ENCODE data around the gene GPC5. TPM values are rescaled to one million over a fixed set of nuclear protein-coding genes. Genes with fewer than 3 reads are reported as not detected.

GPC5 gene
- total and polyA plus RNA-seq, 10 donors: 0.04 to 0.83 (median 0.26) TPM; not detected in 3

DNA sequence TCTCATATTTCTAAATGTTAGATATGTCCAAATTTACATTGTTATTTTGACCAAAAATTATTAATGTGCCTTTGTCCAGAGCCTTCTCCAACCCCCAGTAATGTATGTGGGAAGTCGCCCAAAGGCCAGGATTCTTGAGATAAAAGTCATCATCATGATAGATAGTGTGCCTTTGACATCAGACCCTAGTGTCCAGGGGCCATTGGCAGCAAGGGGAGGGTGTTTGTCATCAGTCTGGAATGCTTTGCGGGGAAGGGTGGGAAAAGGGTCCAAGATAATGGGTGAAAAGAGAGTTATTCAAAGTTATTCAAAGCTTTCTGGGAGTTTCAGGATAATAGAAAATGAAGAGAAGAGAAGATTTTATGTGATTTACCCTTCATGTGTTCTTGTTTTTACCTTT lies 918.6 kb downstream of the GPC5 start:
- 69 to 85% (median 80%) methylated on average over 2 of the region's 2 CpGs for whole genome bisulfite sequencing, 5 donors
- Histone ChIP-seq H3K27ac (no peak overlapping the region), H3K9me3 (no peaks in the 10 kb centered on the region), H3K4me3 (no peak overlapping the region), H3K27me3 (replicated peaks in 1 of 7) (no peaks in the 10 kb centered on the region), H3K36me3 (no peaks in the 10 kb centered on the region), H3K4me1 (no peaks in the 10 kb centered on the region)
- DNase-seq: no peak
- TF ChIP-seq, protein P1, sequence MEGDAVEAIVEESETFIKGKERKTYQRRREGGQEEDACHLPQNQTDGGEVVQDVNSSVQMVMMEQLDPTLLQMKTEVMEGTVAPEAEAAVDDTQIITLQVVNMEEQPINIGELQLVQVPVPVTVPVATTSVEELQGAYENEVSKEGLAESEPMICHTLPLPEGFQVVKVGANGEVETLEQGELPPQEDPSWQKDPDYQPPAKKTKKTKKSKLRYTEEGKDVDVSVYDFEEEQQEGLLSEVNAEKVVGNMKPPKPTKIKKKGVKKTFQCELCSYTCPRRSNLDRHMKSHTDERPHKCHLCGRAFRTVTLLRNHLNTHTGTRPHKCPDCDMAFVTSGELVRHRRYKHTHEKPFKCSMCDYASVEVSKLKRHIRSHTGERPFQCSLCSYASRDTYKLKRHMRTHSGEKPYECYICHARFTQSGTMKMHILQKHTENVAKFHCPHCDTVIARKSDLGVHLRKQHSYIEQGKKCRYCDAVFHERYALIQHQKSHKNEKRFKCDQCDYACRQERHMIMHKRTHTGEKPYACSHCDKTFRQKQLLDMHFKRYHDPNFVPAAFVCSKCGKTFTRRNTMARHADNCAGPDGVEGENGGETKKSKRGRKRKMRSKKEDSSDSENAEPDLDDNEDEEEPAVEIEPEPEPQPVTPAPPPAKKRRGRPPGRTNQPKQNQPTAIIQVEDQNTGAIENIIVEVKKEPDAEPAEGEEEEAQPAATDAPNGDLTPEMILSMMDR (IDR thresholded peaks at IDR 0.05 in 8 of 11, conservative IDR thresholded peaks at IDR 0.05 in 3 of 11): no peak
- TF ChIP-seq POLR2A (IDR thresholded peaks at IDR 0.05) (no peak), POLR2AphosphoS5 (IDR thresholded peaks at IDR 0.05) (no peak)
- intact Hi-C loops (cut with DNase I; ENCODE audit: low total_unique reads): no loop called here

- intact Hi-C loops (cut with DNase I; ENCODE audit: low total_unique reads): no loop called here
- 79 to 93% (median 88%) methylated on average over 1 of the region's 1 CpG for WGBS, 5 donors
Observed at GRCh38 chr13:92320323-92320722, 921.9 kb downstream of the GPC5 start.

DNA sequence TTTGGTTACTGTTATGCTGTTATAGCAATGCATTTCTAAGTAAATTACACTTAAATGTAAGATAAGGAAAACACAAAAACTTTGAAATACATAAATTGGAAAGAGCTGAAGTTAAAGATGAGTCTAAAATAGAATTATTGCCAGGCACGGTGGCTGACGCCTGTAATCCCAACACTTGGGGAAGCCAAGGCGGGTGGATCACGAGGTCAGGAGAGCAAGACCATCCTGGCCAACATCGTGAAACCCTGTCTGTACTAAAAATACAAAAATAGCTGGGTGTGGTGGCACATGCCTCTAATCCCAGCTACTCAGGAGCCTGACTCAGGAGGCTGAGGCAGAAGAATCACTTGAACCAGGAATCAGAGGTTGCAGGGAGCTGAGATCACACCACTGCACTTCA lies 922.8 kb downstream of the GPC5 start:
- DNase-seq: no peak
- Histone ChIP-seq H3K27me3 (replicated peaks in 1 of 7) (no peaks in the 10 kb centered on the region), H3K27ac (no peak overlapping the region), H3K4me1 (no peaks in the 10 kb centered on the region), H3K9me3 (no peaks in the 10 kb centered on the region), H3K4me3 (no peak overlapping the region), H3K36me3 (no peaks in the 10 kb centered on the region)
- TF ChIP-seq, protein P1 (IDR thresholded peaks at IDR 0.05 in 8 of 11, conservative IDR thresholded peaks at IDR 0.05 in 3 of 11): no peak
- TF ChIP-seq POLR2A (IDR thresholded peaks at IDR 0.05): no peak
- 80 to 97% (median 83%) methylated on average over 5 of the region's 5 CpGs for WGBS, 5 donors
- intact Hi-C loops (cut with DNase I; ENCODE audit: low total_unique reads): no loop called here

More at GRCh38 chr13:92320323-92320722, 921.9 kb downstream of the GPC5 start:
- DNase-seq: no peak
- Histone ChIP-seq H3K4me3 (no peak overlapping the region), H3K36me3 (no peaks in the 10 kb centered on the region), H3K9me3 (no peaks in the 10 kb centered on the region), H3K27me3 (replicated peaks in 1 of 7) (no peaks in the 10 kb centered on the region), H3K27ac (no peak overlapping the region), H3K4me1 (no peaks in the 10 kb centered on the region)
- TF ChIP-seq POLR2A (IDR thresholded peaks at IDR 0.05) (no peak), POLR2AphosphoS5 (IDR thresholded peaks at IDR 0.05) (no peak)
- TF ChIP-seq, protein P1 (IDR thresholded peaks at IDR 0.05 in 8 of 11, conservative IDR thresholded peaks at IDR 0.05 in 3 of 11): no peak

DNA sequence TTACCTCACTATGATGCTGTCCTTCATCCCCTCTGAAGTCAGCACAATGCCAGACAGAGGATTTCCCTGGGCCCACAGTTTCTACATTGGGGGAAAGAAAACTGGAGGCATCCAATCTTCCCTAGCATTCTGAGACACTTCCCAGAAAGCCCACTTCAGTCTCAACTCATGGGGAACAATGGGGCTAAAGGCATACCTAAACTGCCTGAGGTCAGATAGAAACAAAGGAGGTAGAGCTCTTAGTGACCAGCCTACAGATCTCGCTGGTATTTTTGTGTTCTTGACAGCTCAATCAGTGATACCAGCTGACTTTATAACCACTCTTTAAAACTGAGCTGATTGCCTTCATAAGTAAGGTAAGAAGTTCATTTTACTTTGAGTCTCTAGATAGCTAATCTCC lies 947.2 kb downstream of the GPC5 start:
- Histone ChIP-seq H3K9me3 (peaks cover 0 to 22% (median 7%) of the 10 kb centered on the region in 8 donors), H3K36me3 (no peaks in the 10 kb centered on the region), H3K4me1 (no peaks in the 10 kb centered on the region), H3K4me3 (no peak overlapping the region), H3K27ac (peak overlapping the region in 6 of 8 donors; percentile 40 to 71 (median 53)), H3K27me3 (replicated peaks in 1 of 7) (no peaks in the 10 kb centered on the region)
- no peak for DNase-seq
- WGBS, 5 donors: 62 to 90% (median 76%) methylated on average over 1 of the region's 1 CpG
- TF ChIP-seq POLR2AphosphoS5 (IDR thresholded peaks at IDR 0.05): no peak
- no peak for TF ChIP-seq POLR2A (IDR thresholded peaks at IDR 0.05)
- TF ChIP-seq, protein P1 (IDR thresholded peaks at IDR 0.05 in 8 of 11, conservative IDR thresholded peaks at IDR 0.05 in 3 of 11): no peak
- intact Hi-C loops (cut with DNase I; ENCODE audit: low total_unique reads): no loop called here

All from spleen (tissue), 11 donors.